ENCODE results near the gene INSL3. TPM values are rescaled to one million over a fixed set of nuclear protein-coding genes. Genes with fewer than 3 reads are reported as not detected.

The INSL3 gene
- polyA plus RNA-seq, 1 of the 3 experiments (the other 2 are of a cell fraction), result 0.21 TPM

DNA sequence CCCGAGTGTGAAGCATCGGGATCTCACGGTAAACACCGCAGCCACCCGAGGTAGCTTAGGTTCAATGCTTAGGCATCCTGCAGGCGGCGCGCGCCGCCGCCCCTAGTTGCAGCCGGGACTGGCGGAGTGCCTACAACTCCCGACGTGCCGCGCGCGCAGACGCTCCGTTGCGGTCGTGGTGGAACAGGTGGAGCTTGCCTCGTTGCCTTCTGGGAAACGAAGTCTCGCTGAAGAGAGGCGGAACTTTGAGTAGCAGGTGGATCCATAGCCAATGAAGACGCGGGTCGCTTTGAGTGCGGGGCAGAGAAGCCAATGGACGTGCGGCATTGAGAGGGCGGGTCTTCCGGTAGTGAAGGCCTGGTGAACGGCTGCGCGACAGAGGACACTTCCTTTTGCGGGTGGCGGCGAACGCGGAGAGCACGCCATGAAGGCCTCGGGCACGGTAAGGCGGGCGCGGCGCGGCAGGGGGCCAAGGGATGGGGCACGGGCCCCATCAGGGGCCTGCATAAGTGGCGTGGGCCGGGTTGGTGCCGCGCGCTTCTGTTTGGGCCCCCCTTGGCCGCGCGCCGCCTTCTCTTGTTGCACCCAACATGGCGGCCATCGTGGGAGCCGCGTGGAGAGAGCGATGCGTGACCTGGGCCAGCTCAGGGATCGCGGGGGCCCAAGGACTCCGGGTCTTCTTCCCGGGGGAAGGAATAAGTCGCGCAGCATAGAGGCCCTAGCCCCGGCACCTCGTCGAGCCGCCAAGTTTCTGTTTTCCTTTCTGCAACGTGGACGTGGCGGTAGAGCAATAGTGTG lies 38.4 kb upstream of the INSL3 start, which contains the start of gene RPL18A:
Gene RPL18A, plus strand, starts transcription at position 378 of the 798 bp plus-strand sequence. Its CDS starts 47 bp downstream, at position 425.
- peaks cover 31 to 42% of the 10 kb centered on the region in 2 experiments for H3K36me3 ChIP-seq (replicated peaks in 1 of 2; ENCODE audit: control insufficient read depth in 1 of 2, insufficient read depth in 2 of 2, low read length in 1 of 2)
- WGBS (ENCODE audit: low lambda C conversion rate), result 0% methylated on average over 12 of the region's 80 CpGs
- peaks cover 20% of the 10 kb centered on the region for H3F3A ChIP-seq (replicated peaks; ENCODE audit: insufficient read depth)
- peak within 1 kb of the TSS; percentile 91 for H3K9ac ChIP-seq
- peak within 1 kb of the TSS; percentile 62 to 78 for H3K27ac ChIP-seq (ENCODE audit: low read depth in 2 of 2, low read length in 1 of 2)
- DNase-seq, result peak; percentile 96
- H2AFZ ChIP-seq (ENCODE audit: low read depth), result peak within 1 kb of the TSS; percentile 92
- H4K20me1 ChIP-seq (ENCODE audit: insufficient read depth), result peaks cover 47% of the 10 kb centered on the region
- peak within 1 kb of the TSS; percentile 86 to 91 for H3K4me3 ChIP-seq (ENCODE audit: low read depth in 2 of 2, low read length in 1 of 2)
- POLR2A ChIA-PET, result interaction anchor here (0.6 to 2.4 kb wide), 30 partner anchors 8 to 420 kb away, joined by 3 to 27 read pairs (median 4); partner anchors contain the start of genes B3GNT3, CCDC124, JAK3 and MAP1S
- H3K4me2 ChIP-seq, result peak within 1 kb of the TSS; percentile 99
- H3K79me2 ChIP-seq (ENCODE audit: insufficient read depth), result peaks cover 31% of the 10 kb centered on the region
- H3K4me1 ChIP-seq (ENCODE audit: control insufficient read depth in 1 of 2, insufficient read depth in 2 of 2, low read depth in 1 of 2, low read length in 1 of 2), result peaks cover 0 to 17% of the 10 kb centered on the region in 2 experiments; a peak in 1 of 4 replicates
- H3K9me3 ChIP-seq, result no peaks in the 10 kb centered on the region
- H3K27me3 ChIP-seq (ENCODE audit: insufficient read depth), result no peaks in the 10 kb centered on the region
- CTCF ChIA-PET, result interaction anchor here (0.7 to 13.8 kb wide), 32 partner anchors 8 to 405 kb away, joined by 3 to 139 read pairs (median 4); partner anchors contain the start of genes B3GNT3, CCDC124, JAK3 and SLC5A5
- no peaks in the 10 kb centered on the region for H3K9me2 ChIP-seq
- TF ChIP-seq POLR2AphosphoS5 (IDR thresholded peaks at IDR 0.05; ENCODE audit: low read depth, low read length) (peak; percentile 96), TAF1 (IDR thresholded peaks at IDR 0.05; ENCODE audit: borderline replicate concordance, low read depth, low read length) (peak; percentile 97), USF2 (IDR thresholded peaks at IDR 0.05; ENCODE audit: borderline replicate concordance, low read depth, low read length) (no peak), RXRA (IDR thresholded peaks at IDR 0.05; ENCODE audit: borderline replicate concordance, low read depth) (no peak), SIN3A (IDR thresholded peaks at IDR 0.05; ENCODE audit: borderline replicate concordance, low read depth, low read length) (0 out of 2 replicates have a peak, but pooled peaks have one; percentile 45), IRF3 (IDR thresholded peaks at IDR 0.05; ENCODE audit: low read depth, low read length) (peak; percentile 88), NRF1 (IDR thresholded peaks at IDR 0.05; ENCODE audit: low read depth, low read length) (peak; percentile 57), ELF1 (IDR thresholded peaks at IDR 0.05) (peak; percentile 75; the same call in 1 of the 2 replicates), PBX3 (IDR thresholded peaks at IDR 0.05) (peak; percentile 100), CHD2 (IDR thresholded peaks at IDR 0.05; ENCODE audit: low read length, partially characterized antibody) (peak; percentile 95), NFIC (IDR thresholded peaks at IDR 0.05; ENCODE audit: borderline replicate concordance) (no peak), GABPA (IDR thresholded peaks at IDR 0.05; ENCODE audit: low read depth) (peak; percentile 96), EP300 (IDR thresholded peaks at IDR 0.05; ENCODE audit: borderline replicate concordance in 1 of 2, low read depth in 1 of 2, low read length in 1 of 2) (no peak), SMC3 (IDR thresholded peaks at IDR 0.05; ENCODE audit: low read depth, low read length) (peak; percentile 73), TCF12 (IDR thresholded peaks at IDR 0.05) (no peak; the same call in 1 of the 2 replicates), MAX (IDR thresholded peaks at IDR 0.05; ENCODE audit: low read depth) (peak; percentile 95), MXI1 (IDR thresholded peaks at IDR 0.05; ENCODE audit: low read depth, low read length) (peak; percentile 80), YY1 (IDR thresholded peaks at IDR 0.05; ENCODE audit: low read depth) (peak; percentile 92), RCOR1 (IDR thresholded peaks at IDR 0.05; ENCODE audit: low read length) (0 out of 2 replicates have a peak, but pooled peaks have one; percentile 7), TEAD4 (IDR thresholded peaks at IDR 0.05; ENCODE audit: borderline replicate concordance, insufficient read depth) (no peak), FOXM1 (IDR thresholded peaks at IDR 0.05; ENCODE audit: low read depth) (no peak)
- TF ChIP-seq, protein P1, sequence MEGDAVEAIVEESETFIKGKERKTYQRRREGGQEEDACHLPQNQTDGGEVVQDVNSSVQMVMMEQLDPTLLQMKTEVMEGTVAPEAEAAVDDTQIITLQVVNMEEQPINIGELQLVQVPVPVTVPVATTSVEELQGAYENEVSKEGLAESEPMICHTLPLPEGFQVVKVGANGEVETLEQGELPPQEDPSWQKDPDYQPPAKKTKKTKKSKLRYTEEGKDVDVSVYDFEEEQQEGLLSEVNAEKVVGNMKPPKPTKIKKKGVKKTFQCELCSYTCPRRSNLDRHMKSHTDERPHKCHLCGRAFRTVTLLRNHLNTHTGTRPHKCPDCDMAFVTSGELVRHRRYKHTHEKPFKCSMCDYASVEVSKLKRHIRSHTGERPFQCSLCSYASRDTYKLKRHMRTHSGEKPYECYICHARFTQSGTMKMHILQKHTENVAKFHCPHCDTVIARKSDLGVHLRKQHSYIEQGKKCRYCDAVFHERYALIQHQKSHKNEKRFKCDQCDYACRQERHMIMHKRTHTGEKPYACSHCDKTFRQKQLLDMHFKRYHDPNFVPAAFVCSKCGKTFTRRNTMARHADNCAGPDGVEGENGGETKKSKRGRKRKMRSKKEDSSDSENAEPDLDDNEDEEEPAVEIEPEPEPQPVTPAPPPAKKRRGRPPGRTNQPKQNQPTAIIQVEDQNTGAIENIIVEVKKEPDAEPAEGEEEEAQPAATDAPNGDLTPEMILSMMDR (IDR thresholded peaks at IDR 0.05), result peak; percentile 78
- TF ChIP-seq, protein P2, sequence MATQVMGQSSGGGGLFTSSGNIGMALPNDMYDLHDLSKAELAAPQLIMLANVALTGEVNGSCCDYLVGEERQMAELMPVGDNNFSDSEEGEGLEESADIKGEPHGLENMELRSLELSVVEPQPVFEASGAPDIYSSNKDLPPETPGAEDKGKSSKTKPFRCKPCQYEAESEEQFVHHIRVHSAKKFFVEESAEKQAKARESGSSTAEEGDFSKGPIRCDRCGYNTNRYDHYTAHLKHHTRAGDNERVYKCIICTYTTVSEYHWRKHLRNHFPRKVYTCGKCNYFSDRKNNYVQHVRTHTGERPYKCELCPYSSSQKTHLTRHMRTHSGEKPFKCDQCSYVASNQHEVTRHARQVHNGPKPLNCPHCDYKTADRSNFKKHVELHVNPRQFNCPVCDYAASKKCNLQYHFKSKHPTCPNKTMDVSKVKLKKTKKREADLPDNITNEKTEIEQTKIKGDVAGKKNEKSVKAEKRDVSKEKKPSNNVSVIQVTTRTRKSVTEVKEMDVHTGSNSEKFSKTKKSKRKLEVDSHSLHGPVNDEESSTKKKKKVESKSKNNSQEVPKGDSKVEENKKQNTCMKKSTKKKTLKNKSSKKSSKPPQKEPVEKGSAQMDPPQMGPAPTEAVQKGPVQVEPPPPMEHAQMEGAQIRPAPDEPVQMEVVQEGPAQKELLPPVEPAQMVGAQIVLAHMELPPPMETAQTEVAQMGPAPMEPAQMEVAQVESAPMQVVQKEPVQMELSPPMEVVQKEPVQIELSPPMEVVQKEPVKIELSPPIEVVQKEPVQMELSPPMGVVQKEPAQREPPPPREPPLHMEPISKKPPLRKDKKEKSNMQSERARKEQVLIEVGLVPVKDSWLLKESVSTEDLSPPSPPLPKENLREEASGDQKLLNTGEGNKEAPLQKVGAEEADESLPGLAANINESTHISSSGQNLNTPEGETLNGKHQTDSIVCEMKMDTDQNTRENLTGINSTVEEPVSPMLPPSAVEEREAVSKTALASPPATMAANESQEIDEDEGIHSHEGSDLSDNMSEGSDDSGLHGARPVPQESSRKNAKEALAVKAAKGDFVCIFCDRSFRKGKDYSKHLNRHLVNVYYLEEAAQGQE (IDR thresholded peaks at IDR 0.05; ENCODE audit: low read depth, low read length), result peak; percentile 63; the same call in 1 of the 2 replicates

Data from SK-N-SH (cell line).